A673 (cell line): Measurements from ENCODE around the gene AKR1C1.

Experiments used
- CTCF ChIP-seq: fragments of 300-800, 200-600 bp; sonication (generic); conservative IDR thresholded peaks from 2 replicates; pipeline ENCODE4 v1.5.1; 2017; ENCODE audit warnings: low read depth, mild to moderate bottlenecking, antibody characterized with exemption, low read length, moderate library complexity, mixed read lengths
- EZH2 ChIP-seq: fragments of 200-600 bp; sonication (generic); IDR thresholded peaks from 2 replicates; pipeline ENCODE4 v1.6.1; 2017; ENCODE audit warnings: borderline replicate concordance, low read depth, mild to moderate bottlenecking, mixed read lengths, antibody characterized with exemption, low read length; ENCODE audit not compliant: poor library complexity, severe bottlenecking

GRCh38 chr10:4926400-4926799 is 36.8 kb upstream of the AKR1C1 start:
- TF ChIP-seq CTCF (no peak), EZH2 (no peak)
